HL-60 (cell line): ENCODE measurements around the gene FANCC.

ENCODE experiments used
- DNase-seq, 2 experiments: peaks; one replicate each; pipeline ENCODE4 v3.0.0-alpha.2; 2010 to 2020; ENCODE audit warnings: low read depth in 1 of 2, low spot score in 1 of 2
- H3K27ac ChIP-seq: fragments of 250-450 bp; sonication (Bioruptor Pico); replicated peaks from 2 replicates; pipeline ENCODE4 v1.5.1; 2020; ENCODE audit warnings: mild to moderate bottlenecking, moderate library complexity
- H3K27me3 ChIP-seq: fragments of 250-450 bp; sonication (Bioruptor Pico); 2 replicates; pipeline ENCODE4 v1.5.1; 2021; ENCODE audit warnings: mild to moderate bottlenecking, moderate library complexity; ENCODE audit not compliant: insufficient read depth, poor library complexity, severe bottlenecking
- H3K4me3 ChIP-seq: replicated peaks from 2 replicates; pipeline ENCODE4 v1.5.1; 2011; ENCODE audit warnings: mild to moderate bottlenecking, control low read depth, low read length; ENCODE audit not compliant: insufficient read depth
- GABPA ChIP-seq: IDR thresholded peaks from 2 replicates; pipeline ENCODE4 v1.6.1; 2012; ENCODE audit warnings: low read depth
- POLR2AphosphoS5 ChIP-seq: IDR thresholded peaks from 2 replicates; pipeline ENCODE4 v1.6.1; 2012; ENCODE audit warnings: low read depth
- REST ChIP-seq: IDR thresholded peaks from 2 replicates; pipeline ENCODE4 v1.6.1; 2012; ENCODE audit warnings: low read depth; ENCODE audit not compliant: insufficient replicate concordance
- SPI1 ChIP-seq: IDR thresholded peaks from 2 replicates; pipeline ENCODE4 v1.6.1; 2012; ENCODE audit warnings: low read depth, mild to moderate bottlenecking, borderline replicate concordance
- TF ChIP-seq, protein P1 (sequence below): IDR thresholded peaks from one replicate; pipeline ENCODE4 v1.5.1; 2011; ENCODE audit warnings: low read length, control low read depth, inconsistent platforms; ENCODE audit not compliant: insufficient read depth

FANCC gene

DNA sequence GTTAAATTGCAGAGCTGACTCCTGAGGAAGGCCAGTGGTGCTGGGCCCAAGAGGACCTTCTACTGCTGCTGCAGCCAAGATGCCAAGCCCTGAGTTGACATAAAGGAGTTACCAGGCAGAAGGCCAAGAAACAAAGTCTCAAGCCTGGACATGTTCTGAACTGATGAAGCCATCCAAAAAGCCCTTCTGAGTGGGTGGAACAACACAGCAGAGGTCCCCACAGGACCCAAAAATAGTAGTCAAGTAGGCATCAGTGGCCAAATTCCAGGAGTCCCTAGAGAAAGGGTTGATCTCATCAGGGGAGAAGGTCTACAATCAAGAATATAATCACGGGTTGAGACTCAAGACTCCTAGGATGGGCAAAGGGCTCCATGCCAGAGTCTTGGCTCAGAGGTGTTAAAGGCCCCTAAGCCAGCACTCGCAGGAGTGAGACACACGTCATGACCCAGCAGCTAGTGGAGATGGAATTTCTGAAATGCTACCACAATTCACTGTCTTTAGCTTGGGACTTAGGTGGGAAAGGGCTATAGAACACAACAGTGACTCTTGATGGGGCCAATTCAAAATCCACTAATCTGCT lies 119.7 kb downstream of the FANCC start:
- Histone ChIP-seq H3K4me3 (no peak overlapping the region), H3K27me3 (no peaks in the 10 kb centered on the region), H3K27ac (no peak overlapping the region)
- DNase-seq: no peak
- TF ChIP-seq, protein P1, sequence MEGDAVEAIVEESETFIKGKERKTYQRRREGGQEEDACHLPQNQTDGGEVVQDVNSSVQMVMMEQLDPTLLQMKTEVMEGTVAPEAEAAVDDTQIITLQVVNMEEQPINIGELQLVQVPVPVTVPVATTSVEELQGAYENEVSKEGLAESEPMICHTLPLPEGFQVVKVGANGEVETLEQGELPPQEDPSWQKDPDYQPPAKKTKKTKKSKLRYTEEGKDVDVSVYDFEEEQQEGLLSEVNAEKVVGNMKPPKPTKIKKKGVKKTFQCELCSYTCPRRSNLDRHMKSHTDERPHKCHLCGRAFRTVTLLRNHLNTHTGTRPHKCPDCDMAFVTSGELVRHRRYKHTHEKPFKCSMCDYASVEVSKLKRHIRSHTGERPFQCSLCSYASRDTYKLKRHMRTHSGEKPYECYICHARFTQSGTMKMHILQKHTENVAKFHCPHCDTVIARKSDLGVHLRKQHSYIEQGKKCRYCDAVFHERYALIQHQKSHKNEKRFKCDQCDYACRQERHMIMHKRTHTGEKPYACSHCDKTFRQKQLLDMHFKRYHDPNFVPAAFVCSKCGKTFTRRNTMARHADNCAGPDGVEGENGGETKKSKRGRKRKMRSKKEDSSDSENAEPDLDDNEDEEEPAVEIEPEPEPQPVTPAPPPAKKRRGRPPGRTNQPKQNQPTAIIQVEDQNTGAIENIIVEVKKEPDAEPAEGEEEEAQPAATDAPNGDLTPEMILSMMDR: no peak
- TF ChIP-seq SPI1 (no peak), GABPA (no peak), REST (no peak), POLR2AphosphoS5 (no peak)

- Histone ChIP-seq H3K4me3 (no peak overlapping the region), H3K27me3 (no peaks in the 10 kb centered on the region), H3K27ac (no peak overlapping the region)
- no peak for DNase-seq
- no peak for TF ChIP-seq GABPA
- no peak for TF ChIP-seq REST
- no peak for TF ChIP-seq POLR2AphosphoS5
- TF ChIP-seq, protein P1: no peak
- no peak for TF ChIP-seq SPI1
Measured at GRCh38 chr9:95193480-95193879, 124.0 kb downstream of the FANCC start.

DNA sequence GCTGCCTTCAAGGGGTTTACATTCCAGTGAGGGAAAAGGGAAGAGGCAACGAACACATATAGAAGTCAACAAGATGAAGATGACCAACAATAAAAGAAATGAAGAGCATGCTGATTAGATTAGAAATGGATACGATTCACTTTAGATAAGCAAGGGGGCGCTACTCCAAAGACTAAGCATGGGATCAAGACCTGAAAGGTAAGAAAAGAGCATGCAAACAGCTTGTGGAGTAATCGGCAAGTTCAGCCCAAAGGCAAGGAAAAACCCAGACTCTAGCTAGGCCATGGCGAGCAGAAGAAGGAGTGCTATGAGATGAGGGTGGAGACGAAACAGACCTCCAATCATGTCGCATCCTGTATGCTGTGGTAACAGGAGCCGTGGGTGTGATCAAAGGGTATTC lies 124.4 kb downstream of the FANCC start:
- no peak for TF ChIP-seq POLR2AphosphoS5
- TF ChIP-seq REST: no peak
- TF ChIP-seq GABPA: no peak
- TF ChIP-seq, protein P1: no peak
- TF ChIP-seq SPI1: no peak
- DNase-seq: no peak
- Histone ChIP-seq H3K4me3 (no peak overlapping the region), H3K27me3 (no peaks in the 10 kb centered on the region), H3K27ac (no peak overlapping the region)
